ENCODE measurements around the gene TCAF1.

Gene TCAF1

GRCh38 chr7:143901668-143902331 is at the start of gene TCAF1:
TSS of gene TCAF1 (minus strand) at chr7:143902176. CDS start at chr7:143876608, 25,568 bp downstream.
- DNase-seq = peak; percentile 68 to 76

- DNase-seq = no peak
These were observed 46.8 kb upstream of the TCAF1 start for GRCh38 chr7:143948733-143949132.

- DNase-seq = no peak
These were observed 45.1 kb upstream of the TCAF1 start for GRCh38 chr7:143947111-143947510.

GRCh38 chr7:143945423-143945822 is 43.4 kb upstream of the TCAF1 start:
- DNase-seq = no peak

- DNase-seq = no peak
These were observed 36.6 kb upstream of the TCAF1 start for GRCh38 chr7:143938379-143939243.

- DNase-seq = no peak
These were observed 34.4 kb upstream of the TCAF1 start for GRCh38 chr7:143936087-143937009.

GRCh38 chr7:143934526-143935325 is 32.8 kb upstream of the TCAF1 start, which contains the start of gene OR2F2:
TSS of gene OR2F2 (plus strand) at chr7:143935233. CDS start at chr7:143935233, 0 bp downstream.
- no peak for DNase-seq

- DNase-seq = no peak
These were observed 29.8 kb upstream of the TCAF1 start for GRCh38 chr7:143931739-143932138.

GRCh38 chr7:143929224-143929920 is 27.4 kb upstream of the TCAF1 start:
- DNase-seq = no peak

GRCh38 chr7:143924851-143925250 is 22.9 kb upstream of the TCAF1 start:
- no peak for DNase-seq

GRCh38 chr7:143914938-143915652 is 13.1 kb upstream of the TCAF1 start:
- DNase-seq = no peak

- no peak for DNase-seq
These were observed 12.1 kb upstream of the TCAF1 start for GRCh38 chr7:143913945-143914615.

- DNase-seq = no peak
These were observed 8.7 kb upstream of the TCAF1 start for GRCh38 chr7:143910473-143911248.

- DNase-seq = no peak
These were observed 7.9 kb upstream of the TCAF1 start for GRCh38 chr7:143909863-143910262.

GRCh38 chr7:143908120-143908519 is 6.1 kb upstream of the TCAF1 start:
- DNase-seq = no peak

- no peak for DNase-seq
These were observed 4.9 kb upstream of the TCAF1 start for GRCh38 chr7:143906895-143907294.

- no peak for DNase-seq
These were observed 4.2 kb upstream of the TCAF1 start for GRCh38 chr7:143906151-143906550.

- no peak for DNase-seq
These were observed 3.5 kb upstream of the TCAF1 start for GRCh38 chr7:143905509-143905908.

GRCh38 chr7:143902332-143902899 is 440 bp upstream of the TCAF1 start:
- no peak for DNase-seq
